HepG2 (cell line): ENCODE measurements around the gene LMNA. TPM values are rescaled to one million over a fixed set of nuclear protein-coding genes. Genes with fewer than 3 reads are reported as not detected.

Source experiments
- ATAC-seq: fragments of 200-7000 bp; cut with Tn5 transposase; 3 replicates; pipeline ENCODE4 v1.9.1; 2020; ENCODE audit warnings: mild to moderate bottlenecking, moderate library complexity
- BruUV-seq: library from RNA; stranded (reverse); fragments of 400-500 nt; replicated peaks from 2 replicates; lab custom pipeline; 2021; lab: Mats Ljungman, UMichigan
- CTCF ChIA-PET: fragments of 300-600 bp; formaldehyde crosslinking; extraction: SDS; loops from one replicate; lab custom pipeline; 2021; ENCODE audit warnings: low total read pairs, inconsistent platforms, low intra/inter-chr PET ratio; lab: Yijun Ruan, JAX
- POLR2A ChIA-PET: fragments of 350-600 bp; sonication (Branson Sonifier 250); formaldehyde crosslinking; loops from one replicate; lab custom pipeline; 2020; ENCODE audit warnings: antibody characterized with exemption, inconsistent platforms; lab: Yijun Ruan, JAX
- DNase-seq: peaks from one replicate; pipeline ENCODE4 v3.0.0-alpha.2; 2015; ENCODE audit warnings: low spot score
- FAIRE-seq: peaks from 3 replicates; lab custom pipeline; 2011; peaks lifted over from hg19 to GRCh38; lab: Jason Lieb, UNC
- H2AFZ ChIP-seq: one replicate; pipeline ENCODE4 v1.6.1; 2011; ENCODE audit warnings: low read length, inconsistent platforms
- H3K27ac ChIP-seq: fragments of 300-600 bp; 3 replicates; pipeline ENCODE4 v1.8.0; 2011; ENCODE audit warnings: mixed run types, mild to moderate bottlenecking, mixed read lengths, low read length, inconsistent platforms; ENCODE audit not compliant: insufficient read depth; ENCODE audit errors: extremely low read length
- H3K27me3 ChIP-seq, 2 experiments: fragments of 200-600 bp in 1 of 2; 2 replicates in 1 of 2; 3 replicates in 1 of 2; pipeline versions ENCODE4 v1.6.0 to v1.8.0; 2011; ENCODE audit warnings: low read length in 2 of 2, mild to moderate bottlenecking in 2 of 2, moderate library complexity in 2 of 2, inconsistent platforms in 1 of 2; ENCODE audit not compliant: insufficient read depth in 2 of 2, control insufficient read depth in 1 of 2
- H3K36me3 ChIP-seq, 2 experiments: fragments of 200-600 bp in 1 of 2; replicated peaks in 1 of 2; 2 replicates in 1 of 2; 3 replicates in 1 of 2; pipeline versions ENCODE4 v1.5.1 to v1.8.0; 2011; ENCODE audit warnings: low read length in 2 of 2, inconsistent platforms in 1 of 2; ENCODE audit not compliant: insufficient read depth in 2 of 2, control insufficient read depth in 1 of 2
- H3K4me1 ChIP-seq: 2 replicates; pipeline ENCODE4 v1.5.1; 2012; ENCODE audit warnings: low read length, inconsistent platforms; ENCODE audit not compliant: insufficient read depth
- H3K4me2 ChIP-seq: 2 replicates; pipeline ENCODE4 v1.6.0; 2011; ENCODE audit warnings: low read depth, low read length, inconsistent platforms
- H3K4me3 ChIP-seq, 3 experiments: fragments of 200-600 bp in 1 of 3; sonication (generic), shearing (Covaris generic) in 1 of 3; replicated peaks in 1 of 3; 2 replicates each; pipeline ENCODE4 v1.5.1; 2011 to 2016; ENCODE audit warnings: low read length in 3 of 3, inconsistent platforms in 2 of 3, low read depth in 2 of 3, mild to moderate bottlenecking in 2 of 3, control low read depth in 1 of 3, mixed read lengths in 1 of 3; ENCODE audit not compliant: insufficient read depth in 1 of 3
- H3K79me2 ChIP-seq: one replicate; pipeline ENCODE4 v1.6.1; 2011; ENCODE audit warnings: low read length, inconsistent platforms; ENCODE audit not compliant: insufficient read depth
- H3K9ac ChIP-seq: 2 replicates; pipeline ENCODE4 v1.6.0; 2011; ENCODE audit warnings: mild to moderate bottlenecking, low read depth, low read length, inconsistent platforms; ENCODE audit not compliant: insufficient read depth
- H3K9me3 ChIP-seq: 2 replicates; pipeline ENCODE4 v1.5.1; 2012; ENCODE audit warnings: mild to moderate bottlenecking, low read length
- H4K20me1 ChIP-seq: 2 replicates; pipeline ENCODE4 v1.6.0; 2011; ENCODE audit warnings: inconsistent platforms, mild to moderate bottlenecking, low read length, moderate library complexity; ENCODE audit not compliant: insufficient read depth
- BRD4 ChIP-seq: sonication (generic); formaldehyde crosslinking; IDR thresholded peaks from 2 replicates; pipeline ENCODE4 v1.4.0; 2020; ENCODE audit warnings: missing genetic modification reagents
- CBX5 ChIP-seq: sonication (generic); formaldehyde crosslinking; IDR thresholded peaks from 2 replicates; pipeline ENCODE4 v1.4.0; 2020; ENCODE audit warnings: missing genetic modification reagents, borderline replicate concordance
- CENPX ChIP-seq: sonication (generic); formaldehyde crosslinking; IDR thresholded peaks from 2 replicates; pipeline ENCODE4 v1.9.0; 2021; ENCODE audit warnings: mild to moderate bottlenecking, missing genetic modification reagents, moderate library complexity
- EED ChIP-seq: sonication (generic); formaldehyde crosslinking; IDR thresholded peaks from 2 replicates; pipeline ENCODE4 v1.5.0; 2020; ENCODE audit warnings: mild to moderate bottlenecking, missing genetic modification reagents
- HNF4G ChIP-seq, 2 experiments: sonication (generic) in 1 of 2; formaldehyde crosslinking in 1 of 2; IDR thresholded peaks; 2 replicates each; pipeline versions ENCODE4 v1.4.0 to v1.6.1; 2011 to 2020; ENCODE audit warnings: borderline replicate concordance in 2 of 2, low read depth in 2 of 2, mild to moderate bottlenecking in 2 of 2, low read length in 1 of 2, missing genetic modification reagents in 1 of 2, moderate library complexity in 1 of 2
- KAT2B ChIP-seq: fragments of 150-350 bp; IDR thresholded peaks from 2 replicates; pipeline ENCODE4 v1.6.1; 2014; ENCODE audit warnings: low read depth, low read length, borderline replicate concordance
- NFRKB ChIP-seq: fragments of 450-650 bp; IDR thresholded peaks from 2 replicates; pipeline ENCODE4 v1.6.1; 2017
- PLRG1 ChIP-seq: fragments of 450-650 bp; conservative IDR thresholded peaks from 2 replicates; pipeline ENCODE4 v1.6.1; 2016
- POLR2AphosphoS2 ChIP-seq: IDR thresholded peaks from 2 replicates; pipeline ENCODE4 v1.6.1; 2011; ENCODE audit warnings: low read depth, low read length, improper control_type of control experiment
- SIN3A ChIP-seq: IDR thresholded peaks from 2 replicates; pipeline ENCODE4 v1.6.1; 2011; ENCODE audit warnings: low read depth, mild to moderate bottlenecking, control low read depth, low read length, borderline replicate concordance
- SPEN ChIP-seq: sonication (generic); formaldehyde crosslinking; IDR thresholded peaks from 2 replicates; pipeline ENCODE4 v1.5.1; 2020; ENCODE audit warnings: low read depth, mild to moderate bottlenecking, missing genetic modification reagents
- TEAD2 ChIP-seq: sonication (generic); formaldehyde crosslinking; IDR thresholded peaks from 2 replicates; pipeline ENCODE4 v1.9.0; 2021; ENCODE audit warnings: missing genetic modification reagents
- TERF1 ChIP-seq: sonication (generic); formaldehyde crosslinking; IDR thresholded peaks from 2 replicates; pipeline ENCODE4 v1.8.0; 2022; ENCODE audit warnings: mild to moderate bottlenecking, missing genetic modification reagents, moderate library complexity
- U2AF1 ChIP-seq: fragments of 200-400 bp; formaldehyde crosslinking; optimal IDR thresholded peaks from 2 replicates; pipeline ENCODE3; 2017; ENCODE audit warnings: mild to moderate bottlenecking, low read depth, low read length
- U2AF2 ChIP-seq: fragments of 200-400 bp; formaldehyde crosslinking; IDR thresholded peaks from 2 replicates; pipeline ENCODE4 v1.6.1; 2017; ENCODE audit warnings: low read depth, mild to moderate bottlenecking, low read length
- ZBTB7B ChIP-seq: sonication (generic); formaldehyde crosslinking; IDR thresholded peaks from 2 replicates; pipeline ENCODE4 v1.4.0; 2020; ENCODE audit warnings: missing genetic modification reagents
- ZNF350 ChIP-seq: sonication (generic); formaldehyde crosslinking; IDR thresholded peaks from 2 replicates; pipeline ENCODE4 v1.4.0; 2020; ENCODE audit warnings: mild to moderate bottlenecking, low read depth, missing genetic modification reagents, borderline replicate concordance
- ZNF570 ChIP-seq: sonication (generic); formaldehyde crosslinking; IDR thresholded peaks from 2 replicates; pipeline ENCODE4 v1.4.0; 2020; ENCODE audit warnings: mild to moderate bottlenecking, missing genetic modification reagents, borderline replicate concordance
- ZNF772 ChIP-seq: sonication (generic); formaldehyde crosslinking; IDR thresholded peaks from 2 replicates; pipeline ENCODE4 v1.5.0; 2020; ENCODE audit warnings: mild to moderate bottlenecking, missing genetic modification reagents
- ZSCAN29 ChIP-seq: sonication (generic); formaldehyde crosslinking; conservative IDR thresholded peaks from 2 replicates; pipeline ENCODE4 v1.4.0; 2020; ENCODE audit warnings: mild to moderate bottlenecking, missing genetic modification reagents
- ZSCAN31 ChIP-seq: sonication (generic); formaldehyde crosslinking; IDR thresholded peaks from 2 replicates; pipeline ENCODE4 v1.5.0; 2020; ENCODE audit warnings: low read depth, mild to moderate bottlenecking, missing genetic modification reagents
- WGBS: methylation state at CpG from one replicate; pipeline ENCODE4 v1.1.6; 2017; ENCODE audit warnings: low lambda C conversion rate; 5-methylcytosine and 5-hydroxymethylcytosine counted together
- in situ Hi-C: cut with HindIII; loops from 2 replicates; pipeline ENCODE4 v1.10.0; 2017; ENCODE audit warnings: low pct_unique_long_range_greater_than_20kb; ENCODE audit not compliant: extremely low pct_ligation_motif_present
- intact Hi-C: fragments of 100-400 bp; cut with micrococcal nuclease; formaldehyde crosslinking; loops from one replicate; pipeline ENCODE4 v1.10.0; 2022; ENCODE audit not compliant: unreplicated experiment
- polyA plus RNA-seq, 8 experiments: library from polyadenylated mRNA; depleted of rRNA in 3 of 8; stranded (reverse) in 7 of 8; unstranded in 1 of 8; fragments of >200 nt; fragmentation: Illumina TruSeq in 4 of 8; extraction: Trizol in 4 of 8; gene quantifications; 2 replicates each; pipeline versions ENCODE4 v1.2.1 to v1.2.3, GENCODE V29; 2011 to 2016; ENCODE audit warnings: low read depth in 4 of 8, missing spikeins in 1 of 8, mixed read lengths in 1 of 8; ENCODE audit not compliant: insufficient read depth in 1 of 8
- total RNA-seq, 5 experiments: library from RNA; depleted of rRNA; stranded (reverse); fragments of >200 nt; fragmentation: Illumina TruSeq; extraction: Trizol; gene quantifications; 2 replicates each; pipeline ENCODE4 v1.2.3, GENCODE V29; 2016; ENCODE audit warnings: low read depth in 1 of 5
- TF ChIP-seq, protein P1 (sequence below): sonication (generic); formaldehyde crosslinking; IDR thresholded peaks from 2 replicates; pipeline ENCODE4 v1.4.0; 2020; ENCODE audit warnings: missing genetic modification reagents

LMNA gene
- total and polyA plus RNA-seq, 2 of the 13 experiments (the other 11 are each of a cell fraction or from before 2014, with no cell fraction given), result 107 to 225 TPM

DNA sequence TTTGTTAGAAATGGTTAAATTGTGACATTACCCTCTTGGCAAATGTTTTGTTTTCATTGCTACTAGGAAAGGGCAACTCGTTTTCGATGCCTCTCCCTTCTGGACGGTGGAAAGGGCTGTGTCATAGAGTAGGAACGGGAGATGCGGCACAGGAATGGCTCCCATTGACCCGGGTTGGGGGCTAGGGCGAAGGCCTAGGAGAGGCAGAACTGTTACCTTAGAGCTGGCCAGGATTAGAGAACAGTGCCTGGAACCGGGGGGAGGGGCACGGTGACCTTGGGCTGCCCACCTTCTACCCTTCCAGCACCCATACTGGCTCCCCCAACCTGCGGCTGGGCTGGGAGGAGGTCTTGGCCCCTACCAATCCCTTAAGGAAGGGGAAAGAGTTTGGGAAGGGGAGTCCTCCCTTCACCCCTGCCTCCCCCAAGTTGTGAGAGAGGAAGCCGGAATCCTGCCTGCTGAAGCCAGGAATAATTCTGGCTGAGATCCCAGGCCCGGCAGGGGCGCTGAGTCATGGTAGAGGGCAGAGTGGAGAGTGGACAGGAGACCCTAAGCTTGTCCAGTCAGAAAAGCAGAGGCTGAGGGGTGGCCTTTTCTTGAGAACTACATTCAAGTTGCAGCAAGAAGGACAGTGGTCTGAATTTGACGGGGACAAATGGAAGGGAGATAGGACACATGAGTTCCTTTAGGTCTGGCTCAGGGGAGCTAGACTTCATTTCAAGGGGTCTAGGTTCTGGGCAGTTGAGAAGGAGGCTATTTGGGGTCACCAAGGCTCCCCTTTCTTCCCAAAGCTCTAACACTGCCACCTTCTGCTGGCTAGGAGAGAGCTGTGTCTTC is 8.2 kb downstream of the LMNA start:
- 11% methylated on average over 13 of the region's 14 CpGs for WGBS
- ATAC-seq, result peak; percentile 35
- Histone ChIP-seq H3K4me2 (peak overlapping the region; percentile 93), H3K4me1 (peaks cover 100% of the 10 kb centered on the region), H3K27ac (peak overlapping the region; percentile 96), H2AFZ (no peak overlapping the region), H3K36me3 (peaks cover 3 to 21% of the 10 kb centered on the region in 2 experiments; a peak in 4 of 5 replicates), H4K20me1 (no peaks in the 10 kb centered on the region; the same call in 1 of the 2 replicates), H3K27me3 (no peaks in the 10 kb centered on the region), H3K4me3 (peak overlapping the region; percentile 32 to 66 (median 54)), H3K79me2 (peaks cover 93% of the 10 kb centered on the region), H3K9me3 (no peaks in the 10 kb centered on the region), H3K9ac (peak overlapping the region; percentile 80)
- peak; percentile 70 for DNase-seq
- FAIRE-seq, result peak; percentile 12
- POLR2A ChIA-PET, result interaction anchor here (1.0 to 3.5 kb wide), 8 partner anchors 9 to 180 kb away, joined by 3 to 44 read pairs (median 5); partner anchors contain the start of genes LMNA and PMF1
- CTCF ChIA-PET, result interaction anchor here (1.6 kb wide), 1 partner anchor 32 kb away, joined by 5 read pairs; no protein-coding TSS in a partner anchor
- intact Hi-C loops, result loop anchor here (2.0 kb wide), 1 partner anchor 18 kb away; no protein-coding TSS in a partner anchor
- in situ Hi-C loops, result no loop called here
- BruUV-seq, result TSS peak; percentile 89
- TF ChIP-seq ZNF570 (CRISPR knock-in tag), result no peak
- no peak for TF ChIP-seq U2AF2
- TF ChIP-seq SIN3A, result peak; percentile 56; the same call in 1 of the 2 replicates
- no peak for TF ChIP-seq CENPX (CRISPR knock-in tag)
- TF ChIP-seq SPEN, result no peak
- 0 out of 2 replicates have a peak, but pooled peaks have one; percentile 25 for TF ChIP-seq BRD4 (CRISPR knock-in tag)
- no peak for TF ChIP-seq POLR2AphosphoS2
- TF ChIP-seq CBX5 (CRISPR knock-in tag), result no peak
- TF ChIP-seq ZNF772, result no peak
- TF ChIP-seq, protein P1, sequence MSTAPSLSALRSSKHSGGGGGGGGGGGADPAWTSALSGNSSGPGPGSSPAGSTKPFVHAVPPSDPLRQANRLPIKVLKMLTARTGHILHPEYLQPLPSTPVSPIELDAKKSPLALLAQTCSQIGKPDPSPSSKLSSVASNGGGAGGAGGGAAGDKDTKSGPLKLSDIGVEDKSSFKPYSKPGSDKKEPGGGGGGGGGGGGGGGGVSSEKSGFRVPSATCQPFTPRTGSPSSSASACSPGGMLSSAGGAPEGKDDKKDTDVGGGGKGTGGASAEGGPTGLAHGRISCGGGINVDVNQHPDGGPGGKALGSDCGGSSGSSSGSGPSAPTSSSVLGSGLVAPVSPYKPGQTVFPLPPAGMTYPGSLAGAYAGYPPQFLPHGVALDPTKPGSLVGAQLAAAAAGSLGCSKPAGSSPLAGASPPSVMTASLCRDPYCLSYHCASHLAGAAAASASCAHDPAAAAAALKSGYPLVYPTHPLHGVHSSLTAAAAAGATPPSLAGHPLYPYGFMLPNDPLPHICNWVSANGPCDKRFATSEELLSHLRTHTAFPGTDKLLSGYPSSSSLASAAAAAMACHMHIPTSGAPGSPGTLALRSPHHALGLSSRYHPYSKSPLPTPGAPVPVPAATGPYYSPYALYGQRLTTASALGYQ (CRISPR knock-in tag), result no peak
- no peak for TF ChIP-seq EED (CRISPR knock-in tag)
- TF ChIP-seq PLRG1, result no peak
- no peak for TF ChIP-seq ZSCAN29 (CRISPR knock-in tag)
- no peak for TF ChIP-seq HNF4G (IDR thresholded peaks at IDR 0.05; ENCODE audit: borderline replicate concordance, low read depth, low read length)
- peak; percentile 54; the same call in 1 of the 2 replicates for TF ChIP-seq HNF4G (CRISPR knock-in tag; IDR thresholded peaks at IDR 0.05; ENCODE audit: borderline replicate concordance, low read depth)
- TF ChIP-seq KAT2B, result no peak
- TF ChIP-seq TERF1 (CRISPR knock-in tag), result no peak
- TF ChIP-seq ZNF350 (CRISPR knock-in tag), result peak; percentile 73; the same call in 1 of the 2 replicates
- 0 out of 2 replicates have a peak, but pooled peaks have one; percentile 52 for TF ChIP-seq ZBTB7B (CRISPR knock-in tag)
- no peak for TF ChIP-seq NFRKB
- no peak for TF ChIP-seq U2AF1
- TF ChIP-seq TEAD2 (CRISPR knock-in tag), result no peak
- 0 out of 2 replicates have a peak, but pooled peaks have one; percentile 29 for TF ChIP-seq ZSCAN31
